ENCODE results near the gene C22orf31.
"Not testable (repeated sequence)": the region's sequence is repeated elsewhere in the genome, so short reads cannot be mapped to it uniquely, and the experiment has no call there.

Gene C22orf31

GRCh38 chr22:29061773-29062172, at the start of gene C22orf31:
Gene C22orf31 (minus strand): TSS chr22:29061831. CDS start chr22:29061792, 39 bp downstream.
- no peak for DNase-seq

GRCh38 chr22:29110946-29111345, 49.3 kb upstream of the C22orf31 start:
- no peak for DNase-seq

GRCh38 chr22:29109822-29110221, 48.2 kb upstream of the C22orf31 start:
- DNase-seq = no peak

GRCh38 chr22:29108137-29108536, 46.5 kb upstream of the C22orf31 start:
- peak; percentile 62 for DNase-seq

GRCh38 chr22:29106839-29107238, 45.2 kb upstream of the C22orf31 start:
- DNase-seq = no peak

GRCh38 chr22:29105468-29105867, 43.8 kb upstream of the C22orf31 start:
- DNase-seq = no peak

GRCh38 chr22:29103121-29103520, 41.5 kb upstream of the C22orf31 start:
- DNase-seq = no peak

- no peak for DNase-seq
Observed at GRCh38 chr22:29102300-29102699, 40.7 kb upstream of the C22orf31 start.

- no peak for DNase-seq
Observed at GRCh38 chr22:29098296-29098695, 36.7 kb upstream of the C22orf31 start.

- DNase-seq = peak; percentile 85
Observed at GRCh38 chr22:29096736-29097669, 35.4 kb upstream of the C22orf31 start.

GRCh38 chr22:29095459-29095858, 33.8 kb upstream of the C22orf31 start:
- no peak for DNase-seq

GRCh38 chr22:29093501-29094300, 32.1 kb upstream of the C22orf31 start:
- DNase-seq = no peak

- no peak for DNase-seq
Observed at GRCh38 chr22:29093030-29093429, 31.4 kb upstream of the C22orf31 start.

GRCh38 chr22:29092243-29092642, 30.6 kb upstream of the C22orf31 start:
- no peak for DNase-seq

GRCh38 chr22:29090039-29090438, 28.4 kb upstream of the C22orf31 start:
- DNase-seq = no peak

GRCh38 chr22:29089507-29089906, 27.9 kb upstream of the C22orf31 start:
- no peak for DNase-seq

- DNase-seq = no peak
Observed at GRCh38 chr22:29088809-29089208, 27.2 kb upstream of the C22orf31 start.

- no peak for DNase-seq
Observed at GRCh38 chr22:29087012-29087411, 25.4 kb upstream of the C22orf31 start.

- DNase-seq = no peak
Observed at GRCh38 chr22:29083933-29084591, 22.4 kb upstream of the C22orf31 start.

GRCh38 chr22:29083576-29083932, 21.9 kb upstream of the C22orf31 start:
- DNase-seq = not testable (repeated sequence)

GRCh38 chr22:29082826-29083545, 21.4 kb upstream of the C22orf31 start:
- DNase-seq = no peak

- no peak for DNase-seq
Observed at GRCh38 chr22:29081517-29082236, 20.0 kb upstream of the C22orf31 start.

All from islet precursor cell (in vitro differentiated cells).